Left lobe of liver (tissue), 2 donors: ENCODE results near the gene TLE3. TPM values are rescaled to one million over a fixed set of nuclear protein-coding genes. Genes with fewer than 3 reads are reported as not detected.
"Not testable (repeated sequence)": the region's sequence is repeated elsewhere in the genome, so short reads cannot be mapped to it uniquely, and the experiment has no call there.

Experiments used
- ATAC-seq: fragments of 200-7000 bp; cut with Tn5 transposase; one replicate; pipeline ENCODE4 v1.9.1; 2020; ENCODE audit warnings: mild to moderate bottlenecking, moderate library complexity
- DNase-seq: peaks from one replicate; pipeline ENCODE4 v3.0.0-alpha.2; 2020; ENCODE audit warnings: low spot score
- total RNA-seq: library from RNA; stranded (reverse); gene quantifications from one replicate; pipeline ENCODE4 v1.2.1, GENCODE V29; 2021
- donor health status: DM: no; HTN: no; CAD: no; lungs with moderate emphysema.
- donor health status: DM: no; HTN: yes; CAD: no.

Gene TLE3
- 7.0 TPM for total RNA-seq

GRCh38 chr15:70097321-70098152 is at the start of gene TLE3:
TLE3 (minus strand) TSS chr15:70097917; CDS start chr15:70096798, 1,119 bp downstream.
- peak; percentile 54 for ATAC-seq
- peak; percentile 99 for DNase-seq

GRCh38 chr15:70147178-70147760 is 49.6 kb upstream of the TLE3 start:
- no peak for ATAC-seq
- no peak for DNase-seq

DNA sequence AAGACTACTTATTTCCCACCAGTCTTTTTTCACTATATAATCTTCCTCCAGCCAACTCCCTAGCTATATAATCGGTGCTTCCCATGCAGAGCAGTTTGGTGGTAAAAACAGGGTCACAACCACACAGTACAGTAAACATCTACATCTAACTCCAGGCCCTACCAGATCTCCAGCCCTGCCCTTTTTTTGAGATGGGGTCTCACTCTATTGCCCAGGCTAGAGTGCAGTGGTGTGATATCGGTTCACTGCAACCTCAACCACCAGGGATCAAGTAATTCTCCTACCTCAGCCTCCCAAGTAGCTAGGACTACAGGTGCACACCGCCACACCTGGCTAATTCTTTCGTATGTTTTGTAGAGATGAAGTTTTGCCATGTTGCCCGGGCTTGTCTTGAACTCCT is 49.1 kb upstream of the TLE3 start:
- ATAC-seq = no peak
- no peak for DNase-seq

- ATAC-seq (no peak), DNase-seq (no peak)
Measured at GRCh38 chr15:70146162-70146561, 48.4 kb upstream of the TLE3 start.

DNA sequence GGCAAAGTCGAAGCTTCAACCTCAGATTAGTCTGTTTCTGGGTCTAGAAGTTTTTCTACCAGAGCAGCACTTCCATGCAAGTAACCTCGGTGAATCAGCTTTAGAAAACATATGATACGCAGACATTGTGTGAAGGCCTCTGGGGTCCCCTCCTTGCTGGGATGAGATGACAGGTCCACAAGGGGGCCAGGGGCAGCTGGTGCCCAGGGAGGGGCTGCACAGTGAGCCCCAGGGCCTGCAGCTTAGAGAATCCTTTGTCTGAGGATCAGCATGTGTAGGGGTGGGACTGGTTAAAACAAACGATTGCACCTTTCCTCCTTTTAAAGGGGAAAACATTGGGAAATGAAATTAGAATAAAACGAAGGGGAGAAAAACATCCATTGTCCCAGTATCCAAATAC is 47.5 kb upstream of the TLE3 start:
- no peak for DNase-seq
- no peak for ATAC-seq

- DNase-seq = no peak
- ATAC-seq = peak; percentile 16
Measured at GRCh38 chr15:70142322-70143191, 44.8 kb upstream of the TLE3 start.

DNA sequence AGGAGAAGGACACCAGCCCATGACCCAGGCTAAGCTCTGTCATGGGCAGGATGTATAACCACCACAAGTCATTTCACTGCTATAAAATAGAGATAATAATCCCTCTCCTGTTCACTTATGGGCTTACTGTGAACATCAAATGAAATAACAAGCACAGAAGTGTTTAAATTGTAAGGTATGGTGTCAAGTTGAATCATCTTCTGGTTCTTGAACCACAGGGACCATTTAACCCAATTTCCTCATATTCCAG is 44.3 kb upstream of the TLE3 start:
- ATAC-seq (no peak), DNase-seq (no peak)

DNA sequence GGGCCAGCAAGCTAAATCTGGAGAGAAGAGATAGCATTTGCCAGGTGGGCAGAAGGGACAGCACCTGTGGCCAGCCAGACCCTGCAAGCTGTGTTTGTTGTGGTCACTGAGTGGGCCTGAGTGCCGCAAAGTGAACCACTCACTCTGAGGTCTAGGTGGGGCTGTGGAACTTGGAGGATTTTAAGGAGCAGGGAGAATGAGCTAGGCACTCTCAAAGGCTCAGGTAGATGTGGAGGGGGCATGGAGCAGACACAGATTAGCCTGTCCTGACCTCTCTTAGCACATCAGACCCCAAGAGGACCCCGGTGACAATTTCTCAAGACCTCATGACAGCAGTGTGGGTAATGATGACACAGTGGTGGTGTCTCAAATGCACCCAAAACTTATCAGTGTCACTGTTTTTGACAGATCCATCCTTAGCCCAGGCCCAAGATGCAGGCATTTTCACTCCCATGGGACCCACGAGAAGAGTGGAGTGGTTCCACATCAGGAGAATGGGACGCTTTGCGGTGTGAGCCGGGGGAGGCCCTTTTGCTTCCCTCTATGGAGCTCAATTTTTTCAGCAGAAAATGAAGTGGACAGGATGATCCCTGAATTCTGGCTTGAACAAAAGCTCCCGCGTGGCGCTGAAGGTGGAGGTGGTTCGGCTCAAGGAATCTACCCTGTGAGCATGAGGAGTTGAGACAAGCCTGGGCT is 43.8 kb upstream of the TLE3 start:
- ATAC-seq (peak; percentile 11), DNase-seq (no peak)

DNA sequence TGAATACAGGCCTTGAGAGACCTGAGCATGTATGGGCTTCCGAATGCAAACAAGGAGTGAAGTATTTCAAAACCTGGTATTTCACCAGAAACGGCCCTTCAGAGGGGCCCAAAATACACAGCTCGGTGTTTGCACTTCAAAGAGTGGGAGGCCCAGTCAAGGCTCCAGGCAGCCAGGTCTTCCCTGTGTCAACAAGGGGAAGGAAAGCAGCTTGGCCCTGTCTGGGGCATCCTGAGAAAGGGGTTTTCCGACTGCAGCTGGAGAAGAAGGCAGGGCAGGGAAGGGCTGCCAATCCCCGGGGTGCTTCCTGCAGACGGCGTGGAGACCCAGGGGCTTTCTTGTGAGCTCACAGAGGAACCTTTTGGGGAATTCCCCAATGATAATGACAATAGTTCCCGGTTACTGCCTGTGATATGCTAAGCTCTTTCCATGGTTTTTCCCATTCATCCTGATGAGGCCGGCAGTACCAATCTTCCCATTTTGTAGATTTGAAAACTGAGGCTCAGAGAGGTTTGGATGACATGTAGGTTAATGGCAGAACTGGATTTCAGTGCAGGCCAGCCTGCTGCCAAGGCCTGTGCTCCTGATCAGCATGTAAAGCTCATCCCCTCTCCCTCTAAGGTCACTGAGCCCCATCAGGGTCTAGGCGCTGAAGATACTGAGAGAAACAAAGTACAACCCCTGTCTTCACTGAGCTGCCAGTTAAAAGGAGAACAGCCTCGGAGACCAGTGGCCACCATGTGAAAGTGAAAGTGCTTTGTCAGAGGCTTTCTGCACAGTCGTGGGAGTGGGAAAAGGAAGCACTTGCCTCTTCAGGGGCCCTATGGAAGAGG is 43.0 kb upstream of the TLE3 start:
- DNase-seq (no peak), ATAC-seq (peak; percentile 72)

DNA sequence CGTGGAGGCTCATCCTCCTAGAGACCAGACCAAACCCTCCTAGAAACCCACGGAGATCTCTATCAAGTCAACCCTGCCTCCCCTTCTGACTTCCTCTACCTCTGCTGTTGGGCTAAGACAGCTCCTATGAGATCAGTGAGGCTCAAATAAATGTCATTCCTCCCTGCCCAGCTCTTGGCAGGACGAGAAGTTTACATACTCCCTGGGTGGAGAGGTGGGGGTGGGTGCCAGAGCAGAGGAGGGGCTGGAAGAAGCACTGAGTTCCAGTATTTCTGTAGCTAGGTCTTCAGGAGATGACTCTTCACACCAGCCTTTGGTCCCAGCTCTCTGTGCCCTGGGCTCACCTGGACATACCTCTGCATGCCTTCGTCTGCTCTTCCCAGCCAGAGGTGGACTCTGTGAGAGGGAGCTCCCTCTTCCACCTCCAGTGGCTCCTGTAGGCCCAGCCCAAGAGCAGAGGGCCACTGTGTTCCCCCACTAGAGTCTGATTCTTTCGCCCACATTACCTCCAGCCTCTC is 42.4 kb upstream of the TLE3 start:
- ATAC-seq (peak; percentile 50), DNase-seq (no peak)

DNA sequence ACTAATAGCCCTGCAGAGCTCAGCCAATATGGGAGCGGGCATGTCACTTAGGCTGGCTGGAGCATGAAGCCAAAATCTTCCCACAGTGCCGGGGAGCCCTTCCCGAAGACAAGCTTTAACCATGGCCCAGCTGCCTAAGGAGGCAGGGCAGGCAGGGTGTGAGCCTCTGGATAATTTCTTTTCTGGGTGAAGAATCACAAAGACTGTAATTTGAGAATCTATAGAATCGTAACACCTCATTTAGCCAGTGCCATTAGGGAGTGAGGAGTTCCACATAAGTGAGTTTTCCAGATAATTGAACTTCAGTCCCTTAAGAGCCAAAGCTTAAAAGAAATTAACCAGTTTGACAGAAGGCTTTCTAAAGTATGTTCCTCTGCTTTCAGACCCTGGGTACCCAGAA is 40.2 kb upstream of the TLE3 start:
- DNase-seq (no peak), ATAC-seq (no peak)

DNA sequence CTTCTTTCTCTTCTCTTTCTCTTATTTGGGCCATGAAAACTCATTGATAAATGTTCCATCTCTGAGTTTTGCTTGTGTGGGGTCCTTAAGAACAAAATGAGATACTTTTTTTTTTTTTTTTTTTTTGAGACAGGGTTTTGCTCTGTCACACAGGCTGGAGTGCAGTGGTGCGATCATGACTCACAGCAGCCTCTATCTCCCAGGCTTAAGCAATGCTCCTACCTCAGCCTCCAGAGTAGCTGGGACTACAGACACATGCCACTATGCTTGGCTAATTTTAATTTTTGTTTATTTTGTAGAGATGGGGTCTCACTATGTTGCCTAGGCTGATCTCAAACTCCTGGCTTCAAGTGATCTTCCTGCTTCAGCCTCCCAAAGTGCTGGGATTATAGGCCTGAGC is 39.3 kb upstream of the TLE3 start:
- not testable (repeated sequence) for DNase-seq, ATAC-seq

DNA sequence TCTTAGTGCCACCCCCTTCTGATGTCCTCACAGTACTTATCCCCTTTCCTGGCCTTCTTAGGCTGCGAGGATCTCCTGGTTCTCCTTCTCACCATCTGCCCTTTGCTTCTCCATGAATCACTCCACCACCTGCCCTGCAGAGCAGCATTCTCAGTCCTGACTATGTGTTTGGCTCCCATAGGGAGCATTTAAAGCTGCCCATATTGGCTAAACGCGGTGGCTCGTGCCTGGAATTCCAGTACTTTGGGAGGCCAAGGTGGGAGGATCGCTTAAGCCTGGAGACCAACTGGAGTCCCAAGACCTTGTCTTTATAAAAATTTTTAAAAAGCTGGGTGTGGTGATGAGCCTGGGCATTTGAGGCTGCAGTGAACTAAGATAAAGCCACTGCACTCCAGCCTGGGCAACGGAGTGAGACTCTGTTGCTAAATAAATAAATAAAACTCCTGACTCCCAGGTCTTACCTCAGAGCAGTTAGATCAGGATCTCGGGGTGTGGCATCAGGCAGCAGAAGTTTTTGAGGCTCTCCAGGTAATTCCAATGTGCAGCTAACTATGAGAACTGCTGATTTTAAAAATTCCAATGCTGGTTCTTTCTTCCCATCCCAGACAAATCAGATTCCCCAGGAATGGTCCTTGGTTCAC is 36.2 kb upstream of the TLE3 start:
- DNase-seq (no peak), ATAC-seq (no peak)

DNA sequence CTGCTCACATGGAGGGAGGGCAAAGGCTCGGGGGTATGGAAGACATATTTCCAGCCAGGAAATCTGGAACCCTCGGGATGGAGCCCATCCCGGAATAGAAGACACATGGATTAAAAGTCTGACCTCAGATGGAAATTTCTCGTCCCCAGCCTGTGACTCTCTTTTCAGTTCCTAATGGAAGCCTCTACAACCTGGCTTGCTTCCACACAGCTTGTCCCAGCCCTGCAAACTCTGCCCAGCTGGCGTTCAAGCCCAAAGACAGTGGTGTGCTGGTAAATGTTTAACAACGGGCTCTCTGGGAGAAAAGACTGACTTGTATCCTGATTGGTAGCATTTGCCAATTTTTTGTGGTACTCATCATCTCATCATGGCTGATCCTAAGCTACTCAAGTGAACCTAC is 35.6 kb upstream of the TLE3 start:
- ATAC-seq (peak; percentile 97), DNase-seq (peak; percentile 86)

DNA sequence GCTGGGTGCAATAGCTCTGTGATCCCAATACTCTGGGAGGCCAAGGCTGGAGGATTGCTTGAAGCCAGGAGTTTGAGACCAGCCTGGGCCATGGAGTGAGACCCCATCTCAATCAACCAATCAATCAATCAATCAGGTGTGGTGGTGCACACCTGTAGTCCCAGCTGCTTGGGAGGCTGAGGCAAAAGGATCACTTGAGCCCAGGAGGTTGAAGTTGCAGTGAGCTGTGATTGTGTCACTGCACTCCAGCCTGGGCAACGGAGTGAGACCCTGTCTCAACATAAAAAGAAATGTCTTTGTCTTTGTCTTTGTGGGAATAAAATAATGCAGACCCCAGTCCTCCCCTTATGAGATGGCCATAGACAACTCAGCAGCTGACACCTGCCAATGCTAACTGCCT is 34.9 kb upstream of the TLE3 start:
- DNase-seq = no peak
- ATAC-seq = no peak

DNA sequence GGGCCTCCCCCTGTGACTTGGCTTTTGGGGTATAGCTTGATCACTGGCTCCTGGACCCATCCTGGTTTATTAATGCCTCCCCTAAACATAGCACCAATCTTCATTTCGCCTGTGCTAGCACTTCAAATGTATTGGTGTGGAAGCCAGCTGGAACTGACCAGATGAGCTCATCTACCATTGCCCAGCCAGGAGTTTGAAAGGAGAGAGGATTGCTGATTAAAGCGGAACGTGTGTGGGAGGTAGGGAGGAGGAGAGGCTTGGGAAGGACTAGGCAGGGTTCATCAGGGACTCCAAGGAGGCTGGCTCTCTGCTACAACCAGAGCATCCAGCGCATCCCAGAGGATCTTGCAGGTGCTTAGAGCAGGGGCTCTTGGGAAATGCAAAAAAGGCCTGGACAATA is 34.4 kb upstream of the TLE3 start:
- DNase-seq (no peak), ATAC-seq (peak; percentile 44)

GRCh38 chr15:70128414-70129140 is 30.9 kb upstream of the TLE3 start:
- ATAC-seq = no peak
- DNase-seq = no peak

- ATAC-seq (no peak), DNase-seq (no peak)
Measured at GRCh38 chr15:70127770-70128413, 30.2 kb upstream of the TLE3 start.
